SU-DHL-6 (cell line): ENCODE measurements around the gene NPHP4.

Experiments used
- EZH2phosphoT487 ChIP-seq: fragments of 200-600 bp; sonication (generic), shearing (Covaris generic); conservative IDR thresholded peaks from 2 replicates; pipeline ENCODE4 v1.6.1; 2018; ENCODE audit warnings: mild to moderate bottlenecking, antibody characterized with exemption, low read length, moderate library complexity, mixed read lengths
- TF ChIP-seq, protein P1 (sequence below): fragments of 200-600 bp; sonication (generic); IDR thresholded peaks from one replicate; pipeline ENCODE4 v1.5.1; 2017; ENCODE audit warnings: antibody characterized with exemption, mild to moderate bottlenecking, low read length, moderate library complexity; ENCODE audit not compliant: insufficient read depth, poor library complexity, severe bottlenecking

DNA sequence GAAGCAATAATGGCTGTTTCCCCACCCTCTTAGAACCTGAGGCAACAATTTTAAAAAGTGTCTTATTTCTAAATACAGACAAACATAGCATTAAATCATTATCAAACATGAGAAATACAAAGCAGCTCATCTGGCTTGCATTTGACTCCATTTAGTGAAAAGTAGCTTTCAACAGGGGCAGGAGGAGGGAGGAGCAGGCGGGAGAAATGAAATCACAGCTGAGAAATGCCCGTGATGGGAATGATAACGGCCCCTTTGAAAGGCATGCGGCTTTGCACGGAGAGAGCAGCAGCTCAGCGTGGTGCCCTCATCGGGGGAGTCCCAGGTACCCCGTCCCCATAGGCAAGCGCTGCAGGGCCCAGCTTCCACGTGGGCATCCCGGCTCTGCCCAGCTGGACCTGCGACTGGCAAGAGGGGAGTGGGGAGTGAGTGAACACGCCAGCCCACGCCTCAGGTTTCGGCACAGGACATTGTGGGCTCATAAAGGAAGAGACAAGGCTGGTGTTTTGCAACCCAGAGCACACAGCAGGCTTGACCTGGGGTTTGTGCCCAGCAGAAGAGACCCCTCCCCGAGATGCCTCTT, 134.6 kb downstream of the NPHP4 start:
- TF ChIP-seq, protein P1, sequence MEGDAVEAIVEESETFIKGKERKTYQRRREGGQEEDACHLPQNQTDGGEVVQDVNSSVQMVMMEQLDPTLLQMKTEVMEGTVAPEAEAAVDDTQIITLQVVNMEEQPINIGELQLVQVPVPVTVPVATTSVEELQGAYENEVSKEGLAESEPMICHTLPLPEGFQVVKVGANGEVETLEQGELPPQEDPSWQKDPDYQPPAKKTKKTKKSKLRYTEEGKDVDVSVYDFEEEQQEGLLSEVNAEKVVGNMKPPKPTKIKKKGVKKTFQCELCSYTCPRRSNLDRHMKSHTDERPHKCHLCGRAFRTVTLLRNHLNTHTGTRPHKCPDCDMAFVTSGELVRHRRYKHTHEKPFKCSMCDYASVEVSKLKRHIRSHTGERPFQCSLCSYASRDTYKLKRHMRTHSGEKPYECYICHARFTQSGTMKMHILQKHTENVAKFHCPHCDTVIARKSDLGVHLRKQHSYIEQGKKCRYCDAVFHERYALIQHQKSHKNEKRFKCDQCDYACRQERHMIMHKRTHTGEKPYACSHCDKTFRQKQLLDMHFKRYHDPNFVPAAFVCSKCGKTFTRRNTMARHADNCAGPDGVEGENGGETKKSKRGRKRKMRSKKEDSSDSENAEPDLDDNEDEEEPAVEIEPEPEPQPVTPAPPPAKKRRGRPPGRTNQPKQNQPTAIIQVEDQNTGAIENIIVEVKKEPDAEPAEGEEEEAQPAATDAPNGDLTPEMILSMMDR, result no peak
- TF ChIP-seq EZH2phosphoT487, result no peak
